ENCODE results near the gene IER2. TPM values are rescaled to one million over a fixed set of nuclear protein-coding genes. Genes with fewer than 3 reads are reported as not detected.

Gene IER2
- total and polyA plus RNA-seq, 8 donors, result 44.6 to 408 (median 115) TPM

DNA sequence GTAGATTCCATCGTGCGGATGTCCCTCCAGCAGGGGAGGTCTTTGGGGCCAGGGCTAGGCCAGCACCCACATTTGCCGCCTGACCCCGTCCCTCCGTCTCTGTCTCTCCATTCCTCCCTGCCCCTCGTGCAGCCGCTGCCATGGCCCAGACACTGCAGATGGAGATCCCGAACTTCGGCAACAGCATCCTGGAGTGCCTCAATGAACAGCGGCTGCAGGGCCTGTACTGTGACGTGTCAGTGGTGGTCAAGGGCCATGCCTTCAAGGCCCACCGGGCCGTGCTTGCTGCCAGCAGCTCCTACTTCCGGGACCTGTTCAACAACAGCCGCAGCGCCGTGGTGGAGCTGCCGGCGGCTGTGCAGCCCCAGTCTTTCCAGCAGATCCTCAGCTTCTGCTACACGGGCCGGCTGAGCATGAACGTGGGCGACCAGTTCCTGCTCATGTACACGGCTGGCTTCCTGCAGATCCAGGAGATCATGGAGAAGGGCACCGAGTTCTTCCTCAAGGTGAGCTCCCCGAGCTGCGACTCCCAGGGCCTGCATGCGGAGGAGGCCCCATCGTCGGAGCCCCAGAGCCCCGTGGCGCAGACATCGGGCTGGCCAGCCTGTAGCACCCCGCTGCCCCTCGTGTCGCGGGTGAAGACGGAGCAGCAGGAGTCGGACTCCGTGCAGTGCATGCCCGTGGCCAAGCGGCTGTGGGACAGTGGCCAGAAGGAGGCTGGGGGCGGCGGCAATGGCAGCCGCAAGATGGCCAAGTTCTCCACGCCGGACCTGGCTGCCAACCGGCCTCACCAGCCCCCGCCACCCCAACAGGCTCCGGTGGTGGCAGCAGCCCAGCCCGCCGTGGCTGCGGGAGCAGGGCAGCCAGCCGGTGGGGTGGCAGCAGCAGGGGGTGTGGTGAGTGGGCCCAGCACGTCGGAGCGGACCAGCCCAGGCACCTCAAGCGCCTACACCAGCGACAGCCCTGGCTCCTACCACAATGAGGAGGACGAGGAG lies 14.8 kb upstream of the IER2 start:
- ATAC-seq, result no peak
- peak overlapping the region; percentile 36 to 73 for H3K27ac ChIP-seq
- no peaks in the 10 kb centered on the region for H3K9me3 ChIP-seq
- no peak for DNase-seq
- intact Hi-C loops (cut with DNase I), result no loop called here
- no peaks in the 10 kb centered on the region for H3K27me3 ChIP-seq
- TF ChIP-seq, protein P1, sequence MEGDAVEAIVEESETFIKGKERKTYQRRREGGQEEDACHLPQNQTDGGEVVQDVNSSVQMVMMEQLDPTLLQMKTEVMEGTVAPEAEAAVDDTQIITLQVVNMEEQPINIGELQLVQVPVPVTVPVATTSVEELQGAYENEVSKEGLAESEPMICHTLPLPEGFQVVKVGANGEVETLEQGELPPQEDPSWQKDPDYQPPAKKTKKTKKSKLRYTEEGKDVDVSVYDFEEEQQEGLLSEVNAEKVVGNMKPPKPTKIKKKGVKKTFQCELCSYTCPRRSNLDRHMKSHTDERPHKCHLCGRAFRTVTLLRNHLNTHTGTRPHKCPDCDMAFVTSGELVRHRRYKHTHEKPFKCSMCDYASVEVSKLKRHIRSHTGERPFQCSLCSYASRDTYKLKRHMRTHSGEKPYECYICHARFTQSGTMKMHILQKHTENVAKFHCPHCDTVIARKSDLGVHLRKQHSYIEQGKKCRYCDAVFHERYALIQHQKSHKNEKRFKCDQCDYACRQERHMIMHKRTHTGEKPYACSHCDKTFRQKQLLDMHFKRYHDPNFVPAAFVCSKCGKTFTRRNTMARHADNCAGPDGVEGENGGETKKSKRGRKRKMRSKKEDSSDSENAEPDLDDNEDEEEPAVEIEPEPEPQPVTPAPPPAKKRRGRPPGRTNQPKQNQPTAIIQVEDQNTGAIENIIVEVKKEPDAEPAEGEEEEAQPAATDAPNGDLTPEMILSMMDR (IDR thresholded peaks at IDR 0.05), result no peak
- H3K4me1 ChIP-seq, result peaks cover 0 to 29% of the 10 kb centered on the region in 2 donors
- H3K4me3 ChIP-seq, result no peak overlapping the region
- H3K36me3 ChIP-seq, result peaks cover 0 to 55% of the 10 kb centered on the region in 2 donors

DNA sequence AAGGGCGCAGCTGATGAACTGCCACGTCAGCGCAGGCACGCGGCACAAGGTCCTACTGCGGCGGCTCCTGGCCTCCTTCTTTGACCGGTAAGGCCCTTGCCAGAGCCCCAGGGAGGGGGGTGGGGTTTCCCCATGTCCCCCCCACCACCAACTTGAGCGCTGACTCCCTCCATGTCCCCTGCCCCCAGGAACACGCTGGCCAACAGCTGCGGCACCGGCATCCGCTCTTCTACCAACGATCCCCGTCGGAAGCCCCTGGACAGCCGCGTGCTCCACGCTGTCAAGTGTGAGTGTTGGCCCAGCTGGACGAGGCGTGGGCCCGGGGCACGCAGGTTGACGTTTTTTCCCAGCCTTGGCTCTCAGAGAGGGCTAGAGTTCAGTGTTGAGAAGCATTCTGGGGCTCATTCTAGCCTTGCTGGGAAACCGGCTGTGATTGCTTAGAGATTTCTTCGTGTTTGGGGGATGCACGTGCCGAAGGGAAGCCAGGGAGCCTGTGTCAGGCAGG lies 12.9 kb upstream of the IER2 start:
- Histone ChIP-seq H3K27me3 (no peaks in the 10 kb centered on the region), H3K9me3 (no peaks in the 10 kb centered on the region), H3K27ac (no peak overlapping the region), H3K4me1 (peaks cover 0 to 29% of the 10 kb centered on the region in 2 donors), H3K36me3 (peaks cover 0 to 57% of the 10 kb centered on the region in 2 donors), H3K4me3 (no peak overlapping the region)
- TF ChIP-seq, protein P1 (IDR thresholded peaks at IDR 0.05), result no peak
- DNase-seq (no peak), ATAC-seq (no peak)
- intact Hi-C loops (cut with DNase I), result no loop called here

DNA sequence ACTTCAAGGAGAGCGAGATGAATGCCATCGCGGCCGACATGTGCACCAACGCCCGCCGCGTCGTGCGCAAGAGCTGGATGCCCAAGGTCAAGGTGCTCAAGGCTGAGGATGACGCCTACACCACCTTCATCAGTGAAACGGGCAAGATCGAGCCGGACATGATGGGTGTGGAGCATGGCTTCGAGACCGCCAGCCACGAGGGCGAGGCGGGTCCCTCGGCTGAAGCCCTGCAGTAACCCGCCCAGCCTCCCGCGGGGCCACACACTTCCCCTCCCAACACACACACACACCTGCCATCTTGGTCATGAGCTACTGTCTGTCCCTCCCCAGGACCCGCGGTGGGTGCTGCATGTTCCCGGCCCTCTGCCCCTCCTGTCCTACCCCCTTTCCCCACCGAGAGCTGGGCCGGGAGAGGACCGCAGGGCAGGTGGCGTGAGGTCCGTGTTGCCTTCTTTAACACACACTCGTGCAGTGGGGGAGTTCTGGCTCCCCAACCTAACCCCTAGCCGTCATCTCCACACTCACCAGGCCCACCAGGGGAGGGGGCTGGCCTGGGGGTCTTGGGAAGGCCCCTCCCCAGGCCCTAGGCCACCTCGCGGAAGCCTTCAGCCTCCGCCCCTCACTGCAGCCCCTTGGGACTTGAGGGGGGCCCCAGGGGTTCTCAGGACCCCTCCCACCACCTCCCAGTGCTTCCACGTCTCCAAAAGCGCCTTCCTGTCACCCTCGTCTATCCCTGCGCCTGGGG lies 11.9 kb upstream of the IER2 start:
- Histone ChIP-seq H3K9me3 (no peaks in the 10 kb centered on the region), H3K4me1 (peaks cover 0 to 31% of the 10 kb centered on the region in 2 donors), H3K4me3 (no peak overlapping the region), H3K27me3 (no peaks in the 10 kb centered on the region), H3K36me3 (peaks cover 0 to 61% of the 10 kb centered on the region in 2 donors), H3K27ac (no peak overlapping the region)
- ATAC-seq (no peak), DNase-seq (no peak)
- intact Hi-C loops (cut with DNase I), result no loop called here
- TF ChIP-seq, protein P1 (IDR thresholded peaks at IDR 0.05), result no peak

DNA sequence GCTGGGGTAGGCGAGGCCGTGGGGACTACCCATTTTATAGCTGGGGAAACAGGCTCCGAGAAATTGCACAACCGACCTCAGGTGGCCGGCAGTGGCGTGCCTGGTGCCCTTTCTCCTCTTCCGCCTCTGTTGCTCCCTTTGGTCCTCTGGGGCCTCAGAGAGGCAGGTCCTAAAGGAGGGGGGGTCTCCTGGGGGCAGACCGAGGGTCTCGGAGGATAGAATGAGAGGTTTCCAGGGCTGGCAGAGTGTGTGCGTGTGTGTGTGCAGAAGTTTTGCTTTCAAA lies 11.4 kb upstream of the IER2 start:
- TF ChIP-seq, protein P1 (IDR thresholded peaks at IDR 0.05), result no peak
- Histone ChIP-seq H3K4me3 (no peak overlapping the region), H3K9me3 (no peaks in the 10 kb centered on the region), H3K27ac (peak overlapping the region in 1 of 2 donors; percentile 41), H3K27me3 (no peaks in the 10 kb centered on the region), H3K4me1 (peaks cover 0 to 33% of the 10 kb centered on the region in 2 donors), H3K36me3 (peaks cover 0 to 63% of the 10 kb centered on the region in 2 donors)
- intact Hi-C loops (cut with DNase I), result no loop called here
- DNase-seq, result no peak
- ATAC-seq, result no peak
